CD14-positive monocyte (primary cell): Measurements from ENCODE around the gene RAB7B. TPM values are rescaled to one million over a fixed set of nuclear protein-coding genes. Genes with fewer than 3 reads are reported as not detected.

Experiments
- DNase-seq, 3 donors: peaks; one replicate each; pipeline ENCODE4 v3.0.0-alpha.2; 2011 to 2022
- H2AFZ ChIP-seq: 2 replicates; pipeline ENCODE4 v1.6.0; 2012; ENCODE audit warnings: mild to moderate bottlenecking, low read depth, low read length, inconsistent platforms; ENCODE audit not compliant: insufficient read depth, poor library complexity, severe bottlenecking
- H3K27ac ChIP-seq, 2 donors: 1 replicate in 1 of 2; 2 replicates in 1 of 2; pipeline ENCODE4 v1.5.1; 2012 to 2013; ENCODE audit warnings: low read length in 2 of 2, control low read depth in 1 of 2, inconsistent platforms in 1 of 2, low read depth in 1 of 2, mild to moderate bottlenecking in 1 of 2
- H3K27me3 ChIP-seq, 2 donors: one replicate each; pipeline versions ENCODE4 v1.6.0 to v1.6.1; 2011 to 2013; ENCODE audit warnings: low read length in 2 of 2; ENCODE audit not compliant: control insufficient read depth in 2 of 2, insufficient read depth in 2 of 2
- H3K36me3 ChIP-seq, 2 donors: replicated peaks in 1 of 2; 1 replicate in 1 of 2; 2 replicates in 1 of 2; pipeline versions ENCODE4 v1.5.1 to v1.6.1; 2012 to 2013; ENCODE audit warnings: low read length in 2 of 2, control low read depth in 1 of 2, inconsistent platforms in 1 of 2, mild to moderate bottlenecking in 1 of 2; ENCODE audit not compliant: insufficient read depth in 2 of 2, control insufficient read depth in 1 of 2
- H3K4me1 ChIP-seq, 2 donors: 1 replicate in 1 of 2; 2 replicates in 1 of 2; pipeline versions ENCODE4 v1.5.1 to v1.6.1; 2012 to 2013; ENCODE audit warnings: low read length in 2 of 2, control low read depth in 1 of 2, inconsistent platforms in 1 of 2, mild to moderate bottlenecking in 1 of 2, moderate library complexity in 1 of 2; ENCODE audit not compliant: insufficient read depth in 2 of 2, control insufficient read depth in 1 of 2
- H3K4me2 ChIP-seq: replicated peaks from 2 replicates; pipeline ENCODE3; 2012; ENCODE audit warnings: low read length, moderate library complexity, mild to moderate bottlenecking; ENCODE audit not compliant: poor library complexity, severe bottlenecking; ENCODE audit errors: extremely low read depth
- H3K4me3 ChIP-seq, 3 experiments: fragments of 200-600 bp in 1 of 3; sonication (generic) in 1 of 3; replicated peaks in 1 of 3; 1 replicate in 2 of 3; 2 replicates in 1 of 3; pipeline ENCODE4 v1.5.1; 2011 to 2013; ENCODE audit warnings: low read length in 3 of 3, mild to moderate bottlenecking in 3 of 3, control low read depth in 2 of 3, low read depth in 2 of 3, inconsistent platforms in 1 of 3, moderate library complexity in 1 of 3
- H3K79me2 ChIP-seq: 2 replicates; pipeline ENCODE4 v1.6.0; 2012; ENCODE audit warnings: mild to moderate bottlenecking, control low read depth, inconsistent platforms, low read length, moderate library complexity; ENCODE audit not compliant: insufficient read depth
- H3K9ac ChIP-seq: 2 replicates; pipeline ENCODE4 v1.6.0; 2017; ENCODE audit warnings: low read length, mild to moderate bottlenecking; ENCODE audit not compliant: insufficient read depth, poor library complexity, severe bottlenecking
- H3K9me3 ChIP-seq, 2 donors: replicated peaks in 1 of 2; 1 replicate in 1 of 2; 2 replicates in 1 of 2; pipeline versions ENCODE4 v1.5.1 to v1.6.1; 2012 to 2013; ENCODE audit warnings: low read length in 2 of 2, control low read depth in 1 of 2; ENCODE audit not compliant: control insufficient read depth in 1 of 2, insufficient read depth in 1 of 2
- H4K20me1 ChIP-seq: 2 replicates; pipeline ENCODE4 v1.6.0; 2012; ENCODE audit warnings: mild to moderate bottlenecking, low read length, control low read depth, moderate library complexity; ENCODE audit not compliant: insufficient read depth
- H3K27ac Mint-ChIP-seq, 7 donors: one replicate each; pipeline ENCODE4 v1.8.0; 2020; ENCODE audit warnings: mild to moderate bottlenecking in 7 of 7, mixed read lengths in 7 of 7, moderate library complexity in 6 of 7, inconsistent platforms in 2 of 7
- H3K27me3 Mint-ChIP-seq, 3 donors: one replicate each; pipeline ENCODE4 v1.8.0; 2021 to 2022; ENCODE audit warnings: low read depth in 3 of 3, mild to moderate bottlenecking in 3 of 3, mixed read lengths in 3 of 3, moderate library complexity in 3 of 3, inconsistent platforms in 1 of 3
- H3K36me3 Mint-ChIP-seq, 2 donors: one replicate each; pipeline ENCODE4 v1.8.0; 2020; ENCODE audit warnings: mixed read lengths in 2 of 2, inconsistent platforms in 1 of 2, mild to moderate bottlenecking in 1 of 2
- H3K4me1 Mint-ChIP-seq: one replicate; pipeline ENCODE4 v1.8.0; 2020; ENCODE audit warnings: mild to moderate bottlenecking, mixed read lengths
- H3K4me3 Mint-ChIP-seq, 2 donors: one replicate each; pipeline ENCODE4 v1.8.0; 2020; ENCODE audit warnings: mild to moderate bottlenecking in 2 of 2, mixed read lengths in 2 of 2, moderate library complexity in 1 of 2
- H3K9me3 Mint-ChIP-seq, 7 donors: one replicate each; pipeline ENCODE4 v1.8.0; 2020 to 2022; ENCODE audit warnings: mixed read lengths in 7 of 7, mild to moderate bottlenecking in 6 of 7, moderate library complexity in 6 of 7, inconsistent platforms in 2 of 7
- CTCF ChIP-seq: fragments of 200-600 bp; IDR thresholded peaks from one replicate; pipeline ENCODE4 v1.8.0; 2022; ENCODE audit warnings: antibody characterized with exemption, mild to moderate bottlenecking
- WGBS: methylation state at CpG from one replicate; pipeline ENCODE4 v1.1.5; 2013; ENCODE audit warnings: missing lambda C conversion rate; ENCODE audit not compliant: insufficient coverage; 5-methylcytosine and 5-hydroxymethylcytosine counted together
- intact Hi-C, 2 donors: fragments of 100-400 bp; cut with micrococcal nuclease; formaldehyde crosslinking; loops; one replicate each; pipeline versions ENCODE4 v1.15.0 to v1.15.1; 2023
- polyA plus RNA-seq, 3 donors: library from polyadenylated mRNA; depleted of rRNA in 1 of 3; unstranded in 2 of 3; stranded (reverse) in 1 of 3; fragments of 300-500 nt in 2 of 3; fragments of >200 nt in 1 of 3; fragmentation: Illumina TruSeq in 2 of 3; gene quantifications; 1 replicate in 2 of 3; 2 replicates in 1 of 3; pipeline ENCODE4 v1.2.3, GENCODE V29; 2012 to 2021

The RAB7B gene
- polyA plus RNA-seq, 3 donors = 0.41 to 0.52 (median 0.47) TPM

- Histone ChIP-seq H3K4me1 (peaks cover 24 to 32% of the 10 kb centered on the region in 2 donors), H3K27ac (no peak overlapping the region)
Observed at GRCh38 chr1:206032380-206033140, 29.4 kb upstream of the RAB7B start.

GRCh38 chr1:206030714-206031113 is 27.5 kb upstream of the RAB7B start:
- no peaks in the 10 kb centered on the region for H3K79me2 ChIP-seq
- peaks cover 31% of the 10 kb centered on the region for H3K4me1 Mint-ChIP-seq
- H3K9me3 Mint-ChIP-seq = no peaks in the 10 kb centered on the region
- H3K4me2 ChIP-seq = no peak overlapping the region
- 6% methylated on average over 2 of the region's 4 CpGs for WGBS
- H3K27ac Mint-ChIP-seq = no peak overlapping the region
- H3K27me3 ChIP-seq = no peaks in the 10 kb centered on the region
- H3K4me3 ChIP-seq = no peak overlapping the region
- H2AFZ ChIP-seq = no peak overlapping the region
- TF ChIP-seq CTCF = peak; percentile 91
- no peak overlapping the region for H3K9ac ChIP-seq
- H3K36me3 Mint-ChIP-seq = peaks cover 0 to 2% of the 10 kb centered on the region in 2 donors
- H3K9me3 ChIP-seq = no peaks in the 10 kb centered on the region
- peaks cover 24 to 32% of the 10 kb centered on the region in 2 donors for H3K4me1 ChIP-seq
- no peak overlapping the region for H3K27ac ChIP-seq
- peak; percentile 56 to 69 (median 69) for DNase-seq
- no peak overlapping the region for H3K4me3 Mint-ChIP-seq
- no peaks in the 10 kb centered on the region for H3K36me3 ChIP-seq
- no peaks in the 10 kb centered on the region for H4K20me1 ChIP-seq
- peaks cover 0 to 6% (median 5%) of the 10 kb centered on the region in 3 donors for H3K27me3 Mint-ChIP-seq
- intact Hi-C loops = loop anchor here (2.0 to 10.0 kb wide), 3 partner anchors 46 to 77 kb away; no protein-coding TSS in a partner anchor

More at GRCh38 chr1:206032380-206033140, 29.4 kb upstream of the RAB7B start:
- Mint-ChIP-seq H3K36me3 (peaks cover 0 to 2% of the 10 kb centered on the region in 2 donors), H3K4me1 (peaks cover 34% of the 10 kb centered on the region), H3K9me3 (peaks cover 0 to 2% (median 0%) of the 10 kb centered on the region in 7 donors), H3K27ac (peak overlapping the region in 2 of 7 donors; percentile 1 to 54), H3K4me3 (no peak overlapping the region), H3K27me3 (peaks cover 3 to 7% (median 4%) of the 10 kb centered on the region in 3 donors)
- H3K27me3 ChIP-seq = no peaks in the 10 kb centered on the region
- H2AFZ ChIP-seq = no peak overlapping the region
- H3K9ac ChIP-seq = no peak overlapping the region
- no peak overlapping the region for H3K4me3 ChIP-seq
- no peak overlapping the region for H3K4me2 ChIP-seq
- 10% methylated on average over 2 of the region's 5 CpGs for WGBS
- intact Hi-C loops = loop anchor here in 1 of 2 donors (5.0 to 10.0 kb wide), 2 partner anchors 48 to 75 kb away; no protein-coding TSS in a partner anchor
- H4K20me1 ChIP-seq = no peaks in the 10 kb centered on the region
- TF ChIP-seq CTCF = no peak
- H3K36me3 ChIP-seq = no peaks in the 10 kb centered on the region
- H3K9me3 ChIP-seq = no peaks in the 10 kb centered on the region
- H3K79me2 ChIP-seq = no peaks in the 10 kb centered on the region
- peak; percentile 34 to 44 (median 38) for DNase-seq
